Uterus (tissue), 2 donors: Measurements from ENCODE around the gene PPFIA4.

Experiments used
- CTCF ChIP-seq, 4 experiments: fragments of 200-600 bp in 2 of 4; fragments of 450-650 bp in 2 of 4; sonication (generic) in 2 of 4; IDR thresholded peaks; one replicate each; pipeline ENCODE4 v1.5.1; 2016 to 2019; ENCODE audit warnings: antibody characterized with exemption in 4 of 4, mild to moderate bottlenecking in 2 of 4, moderate library complexity in 1 of 4
- POLR2A ChIP-seq, 2 donors: fragments of 450-650 bp; IDR thresholded peaks; one replicate each; pipeline ENCODE4 v1.6.1; 2016; ENCODE audit warnings: antibody characterized with exemption in 2 of 2, mild to moderate bottlenecking in 1 of 2, moderate library complexity in 1 of 2

- no peak for TF ChIP-seq CTCF (IDR thresholded peaks at IDR 0.05)
- TF ChIP-seq POLR2A (IDR thresholded peaks at IDR 0.05) = no peak
Measured at GRCh38 chr1:203090421-203091198, 64.3 kb downstream of the PPFIA4 start.
